H1 (cell line): ENCODE results near the gene ESPNL. TPM values are rescaled to one million over a fixed set of nuclear protein-coding genes. Genes with fewer than 3 reads are reported as not detected.

Source experiments
- CTCF ChIA-PET: fragments of 300-600 bp; sonication (Branson Sonifier 250); formaldehyde crosslinking; loops from one replicate; lab custom pipeline; 2021; ENCODE audit not compliant: partially characterized antibody; lab: Charles Lee
- POLR2A ChIA-PET: fragments of 300-600 bp; sonication (Branson Sonifier 250); formaldehyde crosslinking; loops from one replicate; lab custom pipeline; 2021; ENCODE audit warnings: inconsistent platforms; ENCODE audit not compliant: partially characterized antibody; lab: Charles Lee
- DNase-seq, 2 experiments: peaks; one replicate each; pipeline versions ENCODE4 v3.0.0 to v3.0.0-alpha.2; 2010 to 2022; ENCODE audit warnings: low spot score in 2 of 2, low read depth in 1 of 2, mixed read lengths in 1 of 2
- FAIRE-seq: peaks from 2 replicates; lab custom pipeline; 2011; peaks lifted over from hg19 to GRCh38; lab: Jason Lieb, UNC
- H2AFZ ChIP-seq: 2 replicates; pipeline ENCODE4 v1.8.1; 2012; ENCODE audit warnings: low read length, inconsistent platforms
- H2AK5ac ChIP-seq: 2 replicates; pipeline ENCODE4 v1.6.1; 2013; ENCODE audit warnings: low read depth, low read length
- H2BK120ac ChIP-seq: replicated peaks from 2 replicates; pipeline ENCODE3; 2013; ENCODE audit warnings: low read depth, low read length, inconsistent platforms
- H2BK12ac ChIP-seq: 2 replicates; pipeline ENCODE4 v1.6.1; 2013; ENCODE audit warnings: low read depth, low read length
- H2BK15ac ChIP-seq: 2 replicates; pipeline ENCODE4 v1.6.1; 2013; ENCODE audit warnings: low read length
- H2BK20ac ChIP-seq: 2 replicates; pipeline ENCODE4 v1.6.1; 2013; ENCODE audit warnings: low read length
- H2BK5ac ChIP-seq: 2 replicates; pipeline ENCODE4 v1.6.1; 2013; ENCODE audit warnings: low read depth, low read length
- H3K14ac ChIP-seq: 2 replicates; pipeline ENCODE4 v1.6.1; 2013; ENCODE audit warnings: inconsistent platforms; ENCODE audit not compliant: insufficient read length
- H3K18ac ChIP-seq: 2 replicates; pipeline ENCODE4 v1.6.1; 2013; ENCODE audit warnings: low read length; ENCODE audit errors: extremely low read depth
- H3K23ac ChIP-seq: 2 replicates; pipeline ENCODE4 v1.6.1; 2013; ENCODE audit warnings: inconsistent platforms; ENCODE audit not compliant: insufficient read length
- H3K23me2 ChIP-seq: 2 replicates; pipeline ENCODE4 v1.6.1; 2013; ENCODE audit warnings: low read depth, low read length
- H3K27ac ChIP-seq: 2 replicates; pipeline ENCODE4 v1.6.1; 2011; ENCODE audit warnings: low read depth, low read length, inconsistent platforms
- H3K27me3 ChIP-seq, 4 experiments: replicated peaks in 1 of 4; 1 replicate in 1 of 4; 2 replicates in 3 of 4; pipeline versions ENCODE4 v1.6.1 to v1.8.1; 2011 to 2013; ENCODE audit warnings: low read length in 3 of 4, mild to moderate bottlenecking in 3 of 4, inconsistent platforms in 2 of 4, mixed read lengths in 2 of 4, moderate library complexity in 1 of 4; ENCODE audit not compliant: control insufficient read depth in 3 of 4, insufficient read depth in 3 of 4; ENCODE audit errors: extremely low read depth in 1 of 4
- H3K36me3 ChIP-seq, 4 experiments: 2 replicates each; pipeline versions ENCODE4 v1.6.1 to v1.8.1; 2011 to 2013; ENCODE audit warnings: mild to moderate bottlenecking in 4 of 4, low read length in 3 of 4, moderate library complexity in 2 of 4, control low read depth in 1 of 4, inconsistent platforms in 1 of 4; ENCODE audit not compliant: insufficient read depth in 4 of 4, control insufficient read depth in 2 of 4
- H3K4ac ChIP-seq: replicated peaks from 2 replicates; pipeline ENCODE3; 2013; ENCODE audit warnings: low read length, low read depth, mixed read lengths, inconsistent platforms; ENCODE audit not compliant: insufficient read length
- H3K4me1 ChIP-seq, 4 experiments: replicated peaks in 1 of 4; 1 replicate in 1 of 4; 2 replicates in 3 of 4; pipeline versions ENCODE4 v1.6.1 to v1.8.1; 2011 to 2013; ENCODE audit warnings: low read length in 3 of 4, inconsistent platforms in 2 of 4, mixed read lengths in 1 of 4; ENCODE audit not compliant: insufficient read depth in 4 of 4, control insufficient read depth in 3 of 4
- H3K4me2 ChIP-seq, 2 experiments: 2 replicates each; pipeline versions ENCODE4 v1.6.1 to v1.8.1; 2011 to 2013; ENCODE audit warnings: low read depth in 2 of 2, low read length in 2 of 2, control low read depth in 1 of 2, inconsistent platforms in 1 of 2, mild to moderate bottlenecking in 1 of 2; ENCODE audit not compliant: insufficient read depth in 1 of 2
- H3K4me3 ChIP-seq, 4 experiments: fragments of 200-600, 300-600 bp in 1 of 4; sonication (generic), shearing (Covaris generic), sonication (Bioruptor Twin) in 1 of 4; 2 replicates each; pipeline versions ENCODE4 v1.5.1 to v1.8.1; 2011 to 2016; ENCODE audit warnings: low read length in 4 of 4, low read depth in 3 of 4, control low read depth in 2 of 4, inconsistent platforms in 2 of 4, mild to moderate bottlenecking in 2 of 4, mixed read lengths in 1 of 4, moderate library complexity in 1 of 4; ENCODE audit not compliant: insufficient read depth in 2 of 4; ENCODE audit errors: extremely low read depth in 1 of 4
- H3K56ac ChIP-seq: replicated peaks from 2 replicates; pipeline ENCODE3; 2013; ENCODE audit warnings: low read depth, mild to moderate bottlenecking, mixed read lengths, low read length, inconsistent platforms; ENCODE audit not compliant: insufficient read length
- H3K79me1 ChIP-seq: 2 replicates; pipeline ENCODE4 v1.6.1; 2013; ENCODE audit warnings: low read depth, low read length, control low read depth
- H3K79me2 ChIP-seq, 2 experiments: 2 replicates each; pipeline versions ENCODE4 v1.6.1 to v1.8.1; 2012 to 2013; ENCODE audit warnings: low read length in 2 of 2, mild to moderate bottlenecking in 2 of 2, inconsistent platforms in 1 of 2; ENCODE audit not compliant: insufficient read depth in 2 of 2, control insufficient read depth in 1 of 2
- H3K9ac ChIP-seq, 4 experiments: replicated peaks in 1 of 4; 1 replicate in 1 of 4; 2 replicates in 3 of 4; pipeline versions ENCODE4 v1.6.1 to v1.8.1; 2011 to 2013; ENCODE audit warnings: low read depth in 3 of 4, low read length in 3 of 4, control low read depth in 2 of 4, mild to moderate bottlenecking in 2 of 4, moderate library complexity in 2 of 4, inconsistent platforms in 1 of 4; ENCODE audit errors: extremely low read depth in 1 of 4
- H3K9me3 ChIP-seq, 2 experiments: 2 replicates each; pipeline versions ENCODE4 v1.6.1 to v1.8.1; 2012 to 2013; ENCODE audit warnings: mild to moderate bottlenecking in 2 of 2, moderate library complexity in 2 of 2, control low read depth in 1 of 2, inconsistent platforms in 1 of 2, low read depth in 1 of 2, low read length in 1 of 2, mixed read lengths in 1 of 2; ENCODE audit not compliant: insufficient read depth in 2 of 2
- H4K20me1 ChIP-seq, 2 experiments: replicated peaks in 1 of 2; 2 replicates each; pipeline versions ENCODE3 to v1.8.1; 2011 to 2013; ENCODE audit warnings: inconsistent platforms in 2 of 2, low read length in 2 of 2, mild to moderate bottlenecking in 1 of 2; ENCODE audit not compliant: insufficient read depth in 2 of 2, control insufficient read depth in 1 of 2
- H4K5ac ChIP-seq: 2 replicates; pipeline ENCODE4 v1.6.1; 2013; ENCODE audit warnings: low read length, low read depth, mixed read lengths, inconsistent platforms; ENCODE audit not compliant: insufficient read length
- H4K8ac ChIP-seq: 2 replicates; pipeline ENCODE4 v1.8.0; 2013; ENCODE audit warnings: mild to moderate bottlenecking, moderate library complexity, low read length, inconsistent platforms; ENCODE audit not compliant: insufficient read depth; ENCODE audit errors: extremely low read depth
- H4K91ac ChIP-seq: replicated peaks from 2 replicates; pipeline ENCODE3; 2013; ENCODE audit warnings: low read length, mixed read lengths, inconsistent platforms; ENCODE audit not compliant: insufficient read length
- EGR1 ChIP-seq: IDR thresholded peaks from 2 replicates; pipeline ENCODE4 v1.6.1; 2011; ENCODE audit warnings: low read depth, low read length, borderline replicate concordance
- RAD21 ChIP-seq, 2 experiments: IDR thresholded peaks in 1 of 2; conservative IDR thresholded peaks in 1 of 2; 2 replicates each; pipeline ENCODE4 v1.6.1; 2011; ENCODE audit warnings: low read depth in 2 of 2, low read length in 2 of 2, improper control_type of control experiment in 1 of 2, inconsistent platforms in 1 of 2, mild to moderate bottlenecking in 1 of 2, moderate library complexity in 1 of 2
- WGBS, 2 experiments: shearing (Covaris generic) in 1 of 2; methylation state at CpG; one replicate each; pipeline versions ENCODE4 v1.1.6 to v1.1.7; 2013 to 2015; ENCODE audit warnings: low lambda C conversion rate in 2 of 2, mixed read lengths in 2 of 2, inconsistent platforms in 1 of 2, low coverage in 1 of 2, missing lambda C conversion rate in 1 of 2; ENCODE audit not compliant: insufficient replicate concordance in 2 of 2, insufficient coverage in 1 of 2, insufficient read length in 1 of 2; ENCODE audit errors: extremely low coverage in 1 of 2, missing lambda C conversion rate in 1 of 2; 5-methylcytosine and 5-hydroxymethylcytosine counted together
- polyA plus RNA-seq, 7 experiments: library from polyadenylated mRNA; depleted of rRNA in 3 of 7; stranded (reverse) in 5 of 7; unstranded in 2 of 7; fragments of >200 nt in 5 of 7; fragments of 200-250 nt in 2 of 7; gene quantifications; 1 replicate in 5 of 7; 2 replicates in 1 of 7; 4 replicates in 1 of 7; pipeline versions ENCODE4 v1.2.1 to v1.2.3, GENCODE V29; 2011 to 2013; ENCODE audit warnings: missing spikeins in 2 of 7, mixed read lengths in 2 of 7
- total RNA-seq: library from RNA; stranded (reverse); fragmentation: NEBNext Ultra II Directional; extraction: Animal tissue kit (Norgen Biotek cat#: 25700); gene quantifications from 2 replicates; pipeline ENCODE4 v1.2.1, GENCODE V29; 2021

Gene ESPNL
- total and polyA plus RNA-seq, 2 of the 8 experiments (the other 6 are each of a cell fraction or from before 2014, with no cell fraction given): 0.68 to 1.3 TPM

DNA sequence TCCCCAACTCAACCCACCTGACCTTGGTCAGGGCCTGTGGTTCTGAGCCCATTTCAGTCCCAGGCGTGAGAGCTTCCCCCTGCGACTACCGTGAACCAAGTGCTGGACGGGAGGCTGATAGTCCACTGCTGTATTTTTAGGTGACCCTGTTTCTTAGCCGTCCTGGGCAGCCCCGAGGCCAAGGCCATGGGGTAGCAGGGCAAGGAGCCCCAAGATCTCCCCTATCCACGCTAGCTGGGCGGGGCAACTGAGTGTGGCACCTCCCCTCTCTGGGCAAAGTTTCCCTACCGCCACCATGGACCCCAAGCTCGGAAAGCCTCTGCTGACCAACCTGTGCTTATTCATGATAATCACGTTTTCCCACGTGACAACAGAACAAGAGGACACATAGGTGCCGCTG is 37.7 kb downstream of the ESPNL start:
- H4K91ac ChIP-seq: no peak overlapping the region
- no peak overlapping the region for H2BK15ac ChIP-seq
- H3K23ac ChIP-seq: no peak overlapping the region
- DNase-seq: no peak
- no peaks in the 10 kb centered on the region for H4K20me1 ChIP-seq
- H3K56ac ChIP-seq: no peak overlapping the region
- H3K9me3 ChIP-seq: no peaks in the 10 kb centered on the region
- WGBS, 2 experiments: 92% methylated on average over 13 of the region's 13 CpGs; no CpG with 5 or more reads in 1 of the 2 experiments
- no peak overlapping the region for H2AFZ ChIP-seq
- no peaks in the 10 kb centered on the region for H3K4me1 ChIP-seq
- H4K5ac ChIP-seq: no peak overlapping the region
- no peak overlapping the region for H3K27ac ChIP-seq
- no peaks in the 10 kb centered on the region for H3K27me3 ChIP-seq
- no peaks in the 10 kb centered on the region for H3K79me1 ChIP-seq
- H2BK12ac ChIP-seq: no peak overlapping the region
- no peaks in the 10 kb centered on the region for H3K23me2 ChIP-seq
- no peak overlapping the region for H3K4ac ChIP-seq
- CTCF ChIA-PET: interaction anchor here (0.6 to 7.1 kb wide), 14 partner anchors 10 to 1884 kb away, joined by 3 to 72 read pairs (median 4); no protein-coding TSS in a partner anchor
- H3K4me3 ChIP-seq: no peak overlapping the region
- H2BK120ac ChIP-seq: no peak overlapping the region
- no peaks in the 10 kb centered on the region for H3K79me2 ChIP-seq
- no peak overlapping the region for H2BK5ac ChIP-seq
- no peak overlapping the region for H2AK5ac ChIP-seq
- H3K18ac ChIP-seq: no peak overlapping the region
- no peak overlapping the region for H2BK20ac ChIP-seq
- POLR2A ChIA-PET: interaction anchor here (1.4 to 1.7 kb wide), 2 partner anchors 14 to 38 kb away, joined by 3 to 5 read pairs; partner anchors contain the start of gene ESPNL
- no peak overlapping the region; the same call in 1 of the 2 replicates for H4K8ac ChIP-seq
- FAIRE-seq: no peak
- no peaks in the 10 kb centered on the region for H3K36me3 ChIP-seq
- H3K14ac ChIP-seq: no peak overlapping the region
- H3K4me2 ChIP-seq: no peak overlapping the region
- no peak overlapping the region for H3K9ac ChIP-seq
- TF ChIP-seq RAD21 (IDR thresholded peaks at IDR 0.05 in 1 of 2, conservative IDR thresholded peaks at IDR 0.05 in 1 of 2; ENCODE audit: low read depth in 2 of 2, low read length in 2 of 2) (no peak), EGR1 (no peak)
